ENCODE results near the gene NOX4.
"Not testable (repeated sequence)": the region's sequence is repeated elsewhere in the genome, so short reads cannot be mapped to it uniquely, and the experiment has no call there.

NOX4 gene

DNA sequence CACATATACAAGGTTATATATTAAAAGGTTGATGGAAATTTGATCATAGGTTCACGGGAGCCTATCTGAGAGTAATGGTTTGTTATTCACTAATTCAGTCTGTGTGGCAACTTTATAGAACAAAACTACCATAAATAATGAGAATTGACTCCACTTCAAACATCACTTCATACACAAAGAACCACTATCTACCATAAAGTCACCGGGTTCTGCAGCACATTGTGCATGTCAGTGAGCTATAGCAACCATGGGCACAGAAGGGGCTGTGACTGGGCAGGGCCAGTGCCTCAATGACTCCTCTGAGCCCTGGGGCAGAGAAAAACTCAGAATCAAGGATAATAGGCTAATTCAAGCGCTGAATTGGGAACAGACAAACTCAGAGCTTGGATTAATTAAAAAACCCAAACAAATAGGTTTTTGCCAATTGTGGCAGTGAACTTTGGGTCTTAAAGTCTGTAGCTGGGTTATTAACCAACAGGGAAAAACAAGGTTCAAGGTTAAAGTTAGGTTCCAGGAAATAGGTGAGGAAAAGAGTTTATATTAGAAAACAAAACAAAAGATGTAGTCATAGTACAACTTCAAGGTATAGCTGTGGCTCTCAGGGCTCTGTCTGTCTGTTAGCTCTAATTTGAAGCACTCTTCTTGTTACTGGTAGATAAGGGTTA lies 181.7 kb downstream of the NOX4 start:
- not testable (repeated sequence) for DNase-seq (ENCODE audit: low read depth in 2 of 2, low spot score in 1 of 2)

DNA sequence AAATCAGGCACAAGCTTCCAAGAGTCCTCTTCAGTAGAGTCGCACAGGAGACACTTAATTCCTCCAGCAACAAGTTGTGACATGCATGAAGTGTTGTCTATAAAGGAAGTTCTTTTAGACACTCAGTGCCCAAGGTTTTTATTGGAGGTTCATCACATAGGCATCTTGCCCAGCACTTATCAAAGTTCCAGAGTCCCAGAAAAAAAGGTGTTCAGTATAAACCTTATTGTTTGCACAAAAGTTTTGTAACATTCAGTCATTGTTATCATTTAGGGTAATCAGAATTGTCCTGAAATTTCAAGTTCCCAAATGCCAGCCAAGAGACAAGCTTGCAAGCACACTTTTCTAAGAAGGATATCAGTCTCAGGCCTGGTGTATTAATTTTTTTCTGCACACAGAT lies 182.9 kb downstream of the NOX4 start:
- not testable (repeated sequence) for DNase-seq (ENCODE audit: low read depth in 2 of 2, low spot score in 1 of 2)

DNA sequence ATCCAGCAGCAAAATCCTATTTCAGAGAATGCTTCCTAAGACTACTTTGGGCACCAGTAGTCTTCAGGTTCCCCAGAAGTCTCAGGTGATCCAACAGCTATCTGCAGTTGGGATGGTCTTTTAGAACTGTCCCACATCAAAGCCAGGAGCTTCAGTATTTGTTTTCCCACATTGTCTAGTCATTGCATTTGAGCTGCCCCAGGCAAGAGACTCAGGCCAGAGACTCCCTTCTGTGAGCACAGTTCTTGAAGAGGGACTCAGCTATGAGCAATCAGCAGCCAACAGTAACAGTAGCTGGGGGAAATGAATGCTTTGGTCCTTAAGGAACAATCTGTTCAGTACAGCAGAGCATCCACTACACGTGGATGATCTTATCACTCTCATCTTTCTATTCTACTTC lies 188.1 kb downstream of the NOX4 start:
- DNase-seq (ENCODE audit: low read depth in 2 of 2, low spot score in 1 of 2) = not testable (repeated sequence)

DNA sequence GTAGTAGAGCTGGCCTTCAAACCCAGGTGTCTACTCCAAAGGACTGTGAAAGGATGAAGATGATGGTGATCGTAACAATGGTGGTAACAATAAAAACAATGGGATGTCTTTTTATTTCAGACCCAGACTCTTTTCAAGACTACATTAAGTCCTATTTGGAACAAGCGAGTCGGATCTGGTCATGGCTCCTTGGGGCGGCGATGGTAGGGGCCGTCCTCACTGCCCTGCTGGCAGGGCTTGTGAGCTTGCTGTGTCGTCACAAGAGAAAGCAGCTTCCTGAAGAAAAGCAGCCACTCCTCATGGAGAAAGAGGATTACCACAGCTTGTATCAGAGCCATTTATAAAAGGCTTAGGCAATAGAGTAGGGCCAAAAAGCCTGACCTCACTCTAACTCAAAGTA lies 196.2 kb downstream of the NOX4 start:
- not testable (repeated sequence) for DNase-seq (ENCODE audit: low read depth in 2 of 2, low spot score in 1 of 2)

DNA sequence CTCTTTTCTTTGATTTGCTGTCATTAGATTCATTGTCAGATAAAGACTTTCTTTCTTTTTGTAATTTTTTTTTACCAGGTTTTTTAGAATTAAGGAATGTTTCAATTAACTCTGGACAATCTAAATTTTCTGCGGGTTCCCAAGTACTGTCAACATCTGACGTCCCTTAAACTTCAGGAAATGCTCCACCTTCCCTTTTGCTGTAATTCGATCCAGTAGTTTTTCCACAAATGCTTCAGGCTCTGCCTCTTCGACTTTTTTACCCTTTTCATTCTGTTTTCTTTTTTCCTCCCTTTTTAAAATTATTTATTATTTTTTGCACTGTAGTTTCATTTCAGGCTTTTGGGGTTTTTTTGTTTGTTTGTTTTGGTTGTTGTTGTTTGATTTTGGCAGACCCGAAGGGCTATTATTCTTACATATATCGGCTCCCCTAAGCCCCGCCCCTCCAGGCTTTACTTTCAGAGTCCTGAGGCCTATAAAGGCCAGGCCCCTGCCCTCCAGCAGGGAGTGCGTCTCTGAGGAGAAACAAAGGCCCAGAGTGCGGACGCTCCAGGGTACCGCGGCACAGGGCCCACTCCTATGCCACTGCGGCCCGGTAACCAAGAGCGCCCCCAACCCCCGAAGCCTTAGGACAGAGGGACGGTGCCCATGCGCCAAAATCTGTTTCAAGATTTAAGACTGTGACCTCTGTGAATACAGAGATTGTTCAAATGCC lies 197.1 kb downstream of the NOX4 start:
- no peak for DNase-seq (ENCODE audit: low read depth in 2 of 2, low spot score in 1 of 2)

DNA sequence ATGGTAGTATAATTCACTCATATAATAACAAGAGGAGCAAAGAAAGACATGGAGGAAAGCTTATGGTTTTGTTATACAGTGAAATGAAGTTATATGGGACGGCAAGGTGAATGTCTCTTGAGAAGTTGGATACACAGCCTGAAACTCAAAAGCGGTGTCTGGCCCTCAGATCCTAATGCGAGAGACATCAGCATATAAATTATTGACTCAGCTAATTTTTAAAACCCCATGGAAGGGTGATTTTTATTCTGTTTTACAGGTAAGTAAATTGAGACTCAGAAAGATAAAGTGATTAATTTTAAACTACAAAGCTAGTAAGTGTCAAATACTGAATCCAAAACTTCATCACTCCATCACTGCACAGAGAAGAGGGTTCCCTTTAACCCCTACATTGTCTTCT lies 203.2 kb downstream of the NOX4 start:
- not testable (repeated sequence) for DNase-seq (ENCODE audit: low read depth in 2 of 2, low spot score in 1 of 2)

DNA sequence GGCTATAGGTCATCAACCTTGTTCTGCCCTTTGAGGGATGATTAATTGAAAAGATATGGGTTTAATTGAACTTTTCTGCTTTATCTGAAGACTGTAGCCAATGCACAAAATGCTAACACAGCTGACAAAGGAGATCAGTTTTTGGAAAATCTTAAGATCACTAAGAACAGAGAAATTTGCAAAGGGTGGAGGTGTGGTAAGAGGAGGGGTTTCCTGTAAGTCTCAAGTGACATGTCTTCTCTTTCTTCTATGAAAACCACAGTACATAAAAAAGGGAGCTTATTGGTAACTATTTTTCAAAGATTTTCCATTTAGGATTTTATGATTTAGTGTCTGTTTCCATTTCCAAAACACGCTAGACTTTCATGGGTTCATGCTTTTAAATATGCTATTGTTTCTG lies 204.6 kb downstream of the NOX4 start:
- DNase-seq (ENCODE audit: low read depth in 2 of 2, low spot score in 1 of 2) = not testable (repeated sequence)

DNA sequence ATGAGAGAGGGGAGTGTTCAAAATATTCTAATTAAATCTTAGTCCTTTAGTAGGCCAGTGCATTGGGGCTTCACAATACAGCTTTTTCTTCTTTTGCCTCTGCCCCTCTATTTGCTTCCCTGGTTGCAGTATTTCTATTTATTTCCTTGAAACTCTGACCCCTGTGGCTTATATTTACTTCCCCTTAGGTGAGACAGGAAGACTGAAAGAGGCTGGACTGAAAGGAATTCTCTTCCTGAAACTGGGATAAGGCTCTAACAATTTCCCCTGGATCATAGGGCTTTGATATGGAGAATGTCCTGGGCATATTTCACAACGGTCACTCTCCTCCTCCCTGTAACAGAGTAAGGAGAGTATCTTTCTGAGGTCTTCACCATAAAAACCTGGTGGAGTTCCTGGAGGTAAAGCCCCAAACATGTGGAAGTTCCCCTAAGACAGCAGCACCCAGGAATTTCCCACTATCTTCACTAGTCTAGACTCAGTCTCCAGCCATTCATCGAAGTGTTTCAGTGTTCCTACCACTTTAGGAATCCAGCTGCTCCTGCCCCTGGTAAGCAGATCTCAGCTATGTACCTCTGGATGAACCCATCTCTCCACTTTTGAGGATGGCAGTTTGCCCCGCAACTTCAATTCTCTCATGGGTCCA lies 210.0 kb downstream of the NOX4 start:
- DNase-seq (ENCODE audit: low read depth in 2 of 2, low spot score in 1 of 2) = not testable (repeated sequence)

DNA sequence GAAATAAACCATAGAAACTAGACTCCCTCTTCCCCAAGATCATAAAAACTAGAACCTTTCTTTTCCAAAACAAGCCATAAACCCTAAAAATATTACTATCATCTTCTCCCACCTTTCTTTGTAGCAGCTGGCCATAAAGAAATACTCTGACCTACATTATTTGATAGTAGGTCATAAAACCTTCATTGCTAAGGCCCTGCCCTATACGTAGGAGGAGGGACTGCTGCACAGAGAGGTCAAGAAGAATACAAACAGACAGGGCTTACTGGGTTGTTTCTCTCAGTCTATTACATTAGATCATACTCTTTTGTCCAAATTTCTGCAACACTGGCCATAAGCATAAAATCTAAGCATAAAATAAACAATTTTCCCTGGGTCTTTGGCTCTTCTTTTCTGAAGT lies 212.0 kb downstream of the NOX4 start:
- no peak for DNase-seq (ENCODE audit: low read depth in 2 of 2, low spot score in 1 of 2)

DNA sequence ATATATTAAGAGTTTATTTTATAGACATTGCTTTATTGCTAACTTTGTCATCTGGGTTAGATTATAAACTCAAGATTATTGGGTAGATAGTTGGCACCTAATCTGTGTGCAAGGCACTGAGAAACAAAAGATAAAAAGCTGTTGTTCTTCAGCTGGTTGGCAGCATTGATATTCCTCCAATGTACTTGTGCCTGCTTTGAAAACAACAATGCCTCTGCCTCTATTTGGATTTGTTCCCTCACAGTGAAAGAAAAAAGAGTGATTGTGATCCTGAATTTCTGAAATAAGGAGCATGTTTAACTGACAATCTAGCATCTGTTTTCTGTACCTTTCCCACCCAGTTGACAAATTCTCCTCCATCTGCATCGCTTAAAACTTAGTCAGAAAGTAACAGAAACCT lies 215.2 kb downstream of the NOX4 start:
- no peak for DNase-seq (ENCODE audit: low read depth in 2 of 2, low spot score in 1 of 2)

Measured in stimulated activated CD8-positive, alpha-beta memory T cell treated with anti-CD3 and anti-CD28 coated beads, Interleukin-4, amount 100 ng/mL, for 1 hour (primary cell).